CD8-positive, alpha-beta memory T cell (primary cell): ENCODE results near the gene AKR1A1. TPM values are rescaled to one million over a fixed set of nuclear protein-coding genes. Genes with fewer than 3 reads are reported as not detected.
A peak's percentile ranks its signal among the peaks of the same experiment; 100 is the strongest.
"Not testable (repeated sequence)": the region's sequence is repeated elsewhere in the genome, so short reads cannot be mapped to it uniquely, and the experiment has no call there.

Experiments used
- CTCF ChIA-PET: fragments of 350-600 bp; sonication (Branson Sonifier 250); formaldehyde crosslinking; loops from one replicate; lab custom pipeline; 2021; ENCODE audit warnings: antibody characterized with exemption; lab: Charles Lee
- POLR2A ChIA-PET: fragments of 350-600 bp; sonication (Branson Sonifier 250); formaldehyde crosslinking; loops from one replicate; lab custom pipeline; 2021; ENCODE audit warnings: antibody characterized with exemption; lab: Charles Lee
- DNase-seq, 5 donors: peaks; one replicate each; pipeline versions ENCODE4 v3.0.0 to v3.0.0-alpha.2; 2020 to 2022; ENCODE audit warnings: mixed read lengths in 1 of 5
- H3K27ac ChIP-seq: one replicate; pipeline ENCODE4 v1.7.0; 2013; ENCODE audit warnings: low read depth, mild to moderate bottlenecking, low read length, moderate library complexity
- H3K27me3 ChIP-seq: 2 replicates; pipeline ENCODE4 v1.7.0; 2013; ENCODE audit warnings: low read length, mild to moderate bottlenecking; ENCODE audit not compliant: insufficient read depth, poor library complexity, severe bottlenecking
- H3K36me3 ChIP-seq: 2 replicates; pipeline ENCODE4 v1.7.0; 2013; ENCODE audit warnings: mild to moderate bottlenecking, low read length, moderate library complexity; ENCODE audit not compliant: insufficient read depth
- H3K4me1 ChIP-seq: 2 replicates; pipeline ENCODE4 v1.7.0; 2013; ENCODE audit warnings: mild to moderate bottlenecking, low read length, moderate library complexity; ENCODE audit not compliant: insufficient read depth
- H3K4me3 ChIP-seq: 2 replicates; pipeline ENCODE4 v1.7.0; 2013; ENCODE audit warnings: mild to moderate bottlenecking, low read length
- H3K9me3 ChIP-seq: 2 replicates; pipeline ENCODE4 v1.7.0; 2013; ENCODE audit warnings: mild to moderate bottlenecking, low read length
- H3K27ac Mint-ChIP-seq, 8 donors: one replicate each; pipeline ENCODE4 v1.8.0; 2020 to 2021; ENCODE audit warnings: mixed read lengths in 8 of 8, mild to moderate bottlenecking in 6 of 8, inconsistent platforms in 3 of 8, moderate library complexity in 3 of 8
- H3K27me3 Mint-ChIP-seq, 2 donors: one replicate each; pipeline ENCODE4 v1.8.0; 2020 to 2021; ENCODE audit warnings: mixed read lengths in 2 of 2, mild to moderate bottlenecking in 1 of 2, moderate library complexity in 1 of 2
- H3K36me3 Mint-ChIP-seq, 3 donors: one replicate each; pipeline ENCODE4 v1.8.0; 2020 to 2021; ENCODE audit warnings: mixed read lengths in 3 of 3, inconsistent platforms in 1 of 3, mild to moderate bottlenecking in 1 of 3
- H3K4me1 Mint-ChIP-seq, 3 donors: one replicate each; pipeline ENCODE4 v1.8.0; 2020 to 2021; ENCODE audit warnings: mixed read lengths in 3 of 3, inconsistent platforms in 1 of 3, mild to moderate bottlenecking in 1 of 3
- H3K4me3 Mint-ChIP-seq, 7 donors: one replicate each; pipeline ENCODE4 v1.8.0; 2020 to 2021; ENCODE audit warnings: mixed read lengths in 7 of 7, mild to moderate bottlenecking in 6 of 7, moderate library complexity in 4 of 7, inconsistent platforms in 2 of 7
- H3K9me3 Mint-ChIP-seq, 5 donors: one replicate each; pipeline ENCODE4 v1.8.0; 2020 to 2022; ENCODE audit warnings: mixed read lengths in 5 of 5, mild to moderate bottlenecking in 3 of 5, moderate library complexity in 2 of 5, inconsistent platforms in 1 of 5
- polyA plus RNA-seq: library from polyadenylated mRNA; unstranded; fragments of 300-500 nt; fragmentation: Illumina TruSeq; gene quantifications from one replicate; pipeline ENCODE4 v1.2.3, GENCODE V29; 2021
- total RNA-seq, 2 experiments: library from RNA; stranded (reverse); gene quantifications; one replicate each; pipeline ENCODE4 v1.2.3, GENCODE V29; 2021

Gene AKR1A1
- total and polyA plus RNA-seq, 3 experiments from 2014 or later = 98.3 to 217 (median 204) TPM

- Histone ChIP-seq H3K36me3 (peaks cover 26% of the 10 kb centered on the region), H3K4me3 (no peak overlapping the region), H3K4me1 (peaks cover 24% of the 10 kb centered on the region), H3K27ac (no peak overlapping the region), H3K9me3 (no peaks in the 10 kb centered on the region), H3K27me3 (no peaks in the 10 kb centered on the region)
- ChIA-PET CTCF (interaction anchor here (0.9 to 2.7 kb wide), 5 partner anchors 14 to 64 kb away, joined by 3 to 6 read pairs (median 3); no protein-coding TSS in a partner anchor), POLR2A (interaction anchor here (1.1 kb wide), 1 partner anchor 19 kb away, joined by 4 read pairs; the partner anchor contains the start of genes CCDC163 and MMACHC)
- no peaks in the 10 kb centered on the region for H3K27me3 Mint-ChIP-seq
- H3K9me3 Mint-ChIP-seq = no peaks in the 10 kb centered on the region
- H3K4me1 Mint-ChIP-seq = peaks cover 27 to 40% (median 36%) of the 10 kb centered on the region in 3 donors
- peak overlapping the region in 6 of 7 donors; percentile 5 to 97 (median 54) for H3K4me3 Mint-ChIP-seq
- DNase-seq = no peak
- H3K27ac Mint-ChIP-seq = peak overlapping the region; percentile 4 to 78 (median 56)
- peaks cover 0 to 57% (median 16%) of the 10 kb centered on the region in 3 donors for H3K36me3 Mint-ChIP-seq
These were observed 31.7 kb upstream of the AKR1A1 start for GRCh38 chr1:45518910-45519309.

- peak overlapping the region; percentile 88 to 97 (median 94) for H3K4me3 Mint-ChIP-seq
- H3K27ac ChIP-seq, H3K9me3 Mint-ChIP-seq, H3K27me3 ChIP-seq, H3K27me3 Mint-ChIP-seq, H3K9me3 ChIP-seq, DNase-seq, H3K4me3 ChIP-seq: not testable (repeated sequence)
- Histone ChIP-seq H3K4me1 (peaks cover 24% of the 10 kb centered on the region), H3K36me3 (peaks cover 19% of the 10 kb centered on the region)
- H3K27ac Mint-ChIP-seq = peak overlapping the region in 4 of 8 donors; percentile 8 to 95 (median 54)
- peaks cover 27 to 40% (median 36%) of the 10 kb centered on the region in 3 donors for H3K4me1 Mint-ChIP-seq
- POLR2A ChIA-PET = interaction anchor here (0.7 kb wide), 1 partner anchor 507 kb away, joined by 3 read pairs; no protein-coding TSS in a partner anchor
- peaks cover 0 to 48% (median 14%) of the 10 kb centered on the region in 3 donors for H3K36me3 Mint-ChIP-seq
- CTCF ChIA-PET = interaction anchor here (0.9 to 1.1 kb wide), 2 partner anchors 13 to 18 kb away, joined by 3 read pairs; no protein-coding TSS in a partner anchor
These were observed 30.9 kb upstream of the AKR1A1 start for GRCh38 chr1:45519774-45520173.

GRCh38 chr1:45521413-45522323, 29.0 kb upstream of the AKR1A1 start, which contains the start of gene PRDX1:
Gene PRDX1 (minus strand): TSS chr1:45521884. CDS start chr1:45519043, 2,841 bp downstream.
- no peaks in the 10 kb centered on the region for H3K9me3 Mint-ChIP-seq
- peaks cover 0 to 29% (median 1%) of the 10 kb centered on the region in 3 donors for H3K36me3 Mint-ChIP-seq
- H3K27ac Mint-ChIP-seq = peak within 1 kb of the TSS; percentile 62 to 95 (median 90)
- CTCF ChIA-PET = interaction anchor here (1.0 to 2.6 kb wide), 9 partner anchors 10 to 510 kb away, joined by 3 to 21 read pairs (median 6); partner anchors contain the start of genes HECTD3 and MMACHC
- Histone ChIP-seq H3K4me3 (peak within 1 kb of the TSS; percentile 96), H3K36me3 (peaks cover 5% of the 10 kb centered on the region), H3K9me3 (no peaks in the 10 kb centered on the region), H3K4me1 (peaks cover 24% of the 10 kb centered on the region), H3K27ac (peak within 1 kb of the TSS; percentile 82), H3K27me3 (no peaks in the 10 kb centered on the region)
- H3K4me3 Mint-ChIP-seq = peak within 1 kb of the TSS; percentile 88 to 97 (median 94)
- POLR2A ChIA-PET = interaction anchor here (0.6 to 2.0 kb wide), 19 partner anchors 9 to 746 kb away, joined by 3 to 18 read pairs (median 4); partner anchors contain the start of genes AKR1A1, CCDC163, GPBP1L1 and HECTD3
- DNase-seq = peak; percentile 83 to 97 (median 92)
- peaks cover 0 to 3% of the 10 kb centered on the region in 2 donors for H3K27me3 Mint-ChIP-seq
- peaks cover 24 to 37% (median 27%) of the 10 kb centered on the region in 3 donors for H3K4me1 Mint-ChIP-seq

GRCh38 chr1:45522324-45523104, 28.1 kb upstream of the AKR1A1 start:
- Mint-ChIP-seq H3K27ac (peak overlapping the region; percentile 62 to 95 (median 90)), H3K9me3 (no peaks in the 10 kb centered on the region), H3K36me3 (peaks cover 0 to 22% (median 0%) of the 10 kb centered on the region in 3 donors), H3K27me3 (peaks cover 0 to 3% of the 10 kb centered on the region in 2 donors), H3K4me1 (peaks cover 24 to 37% (median 27%) of the 10 kb centered on the region in 3 donors), H3K4me3 (peak overlapping the region; percentile 88 to 97 (median 94))
- H3K27ac ChIP-seq = peak overlapping the region; percentile 82
- H3K27me3 ChIP-seq = no peaks in the 10 kb centered on the region
- DNase-seq = no peak
- CTCF ChIA-PET = interaction anchor here (1.0 to 2.6 kb wide), 6 partner anchors 11 to 219 kb away, joined by 3 to 21 read pairs (median 8); partner anchors contain the start of gene MMACHC
- POLR2A ChIA-PET = interaction anchor here (0.6 to 2.0 kb wide), 18 partner anchors 8 to 747 kb away, joined by 3 to 18 read pairs (median 4); partner anchors contain the start of genes AKR1A1, CCDC163, GPBP1L1 and HECTD3
- peak overlapping the region; percentile 96 for H3K4me3 ChIP-seq
- no peaks in the 10 kb centered on the region for H3K36me3 ChIP-seq
- no peaks in the 10 kb centered on the region for H3K9me3 ChIP-seq
- peaks cover 24% of the 10 kb centered on the region for H3K4me1 ChIP-seq

GRCh38 chr1:45523516-45523915, 27.1 kb upstream of the AKR1A1 start:
- H3K27ac Mint-ChIP-seq, CTCF ChIA-PET, H3K36me3 ChIP-seq, H3K27me3 ChIP-seq, H3K27ac ChIP-seq, H3K4me3 ChIP-seq, H3K9me3 Mint-ChIP-seq, H3K27me3 Mint-ChIP-seq, POLR2A ChIA-PET, H3K9me3 ChIP-seq, DNase-seq: not testable (repeated sequence)
- Mint-ChIP-seq H3K4me1 (peaks cover 23 to 36% (median 27%) of the 10 kb centered on the region in 3 donors), H3K36me3 (peaks cover 0 to 19% (median 0%) of the 10 kb centered on the region in 3 donors), H3K4me3 (peak overlapping the region in 1 of 7 donors; percentile 97)
- peaks cover 24% of the 10 kb centered on the region for H3K4me1 ChIP-seq

- Mint-ChIP-seq H3K4me1 (peaks cover 18 to 31% (median 22%) of the 10 kb centered on the region in 3 donors), H3K4me3 (peak overlapping the region in 1 of 7 donors; percentile 10), H3K36me3 (peaks cover 0 to 14% (median 0%) of the 10 kb centered on the region in 3 donors)
- H3K36me3 ChIP-seq, H3K9me3 Mint-ChIP-seq, H3K9me3 ChIP-seq, H3K4me3 ChIP-seq, DNase-seq, POLR2A ChIA-PET, CTCF ChIA-PET, H3K27me3 Mint-ChIP-seq, H3K27ac ChIP-seq, H3K27me3 ChIP-seq, H3K27ac Mint-ChIP-seq: not testable (repeated sequence)
- H3K4me1 ChIP-seq = peaks cover 19% of the 10 kb centered on the region
These were observed 26.7 kb upstream of the AKR1A1 start for GRCh38 chr1:45523975-45524374.

- peaks cover 0 to 7% (median 0%) of the 10 kb centered on the region in 3 donors for H3K36me3 Mint-ChIP-seq
- no peaks in the 10 kb centered on the region for H3K27me3 ChIP-seq
- no peaks in the 10 kb centered on the region for H3K9me3 ChIP-seq
- ChIA-PET CTCF (no interaction called here), POLR2A (no interaction called here)
- H3K36me3 ChIP-seq = no peaks in the 10 kb centered on the region
- H3K27me3 Mint-ChIP-seq = peaks cover 0 to 3% of the 10 kb centered on the region in 2 donors
- H3K27ac ChIP-seq = no peak overlapping the region
- peaks cover 11 to 13% (median 12%) of the 10 kb centered on the region in 3 donors for H3K4me1 Mint-ChIP-seq
- peaks cover 6% of the 10 kb centered on the region for H3K4me1 ChIP-seq
- DNase-seq = no peak
- H3K4me3 ChIP-seq = no peak overlapping the region
- peak overlapping the region in 1 of 7 donors; percentile 9 for H3K4me3 Mint-ChIP-seq
- peak overlapping the region in 1 of 8 donors; percentile 13 for H3K27ac Mint-ChIP-seq
- H3K9me3 Mint-ChIP-seq = no peaks in the 10 kb centered on the region
These were observed 24.4 kb upstream of the AKR1A1 start for GRCh38 chr1:45526135-45526644.
